Right ventricle myocardium superior (tissue), 1 donor: ENCODE results near the gene NHERF2. TPM values are rescaled to one million over a fixed set of nuclear protein-coding genes. Genes with fewer than 3 reads are reported as not detected.

Experiments used
- ATAC-seq: fragments of 200-7000 bp; cut with Tn5 transposase; one replicate; pipeline ENCODE4 v1.9.1; 2020; ENCODE audit warnings: mild to moderate bottlenecking; ENCODE audit not compliant: poor library complexity
- DNase-seq: peaks from one replicate; pipeline ENCODE4 v3.0.0-alpha.2; 2020
- intact Hi-C: fragments of 100-400 bp; cut with DNase I; formaldehyde crosslinking; loops from one replicate; pipeline ENCODE4 v1.11.2; 2022
- total RNA-seq: library from RNA; stranded (reverse); fragmentation: NEBNext Ultra II Directional; extraction: Animal tissue kit (Norgen Biotek cat#: 25700); gene quantifications from one replicate; pipeline ENCODE4 v1.2.1, GENCODE V29; 2021
- donor health status: DM: no; HTN: yes; CAD: no; lungs with severe emphysema.

The NHERF2 gene
- total RNA-seq, 1 donor from 2014 or later: 258 TPM

GRCh38 chr16:2034696-2035430 is 8.2 kb downstream of the NHERF2 start:
- DNase-seq (no peak), ATAC-seq (no peak)
- intact Hi-C loops: no loop called here

GRCh38 chr16:2035431-2036199 is 8.9 kb downstream of the NHERF2 start:
- peak; percentile 9 for ATAC-seq
- intact Hi-C loops: no loop called here
- DNase-seq: peak; percentile 84

- ATAC-seq (no peak), DNase-seq (no peak)
- intact Hi-C loops: no loop called here
Observed at GRCh38 chr16:2036200-2036966, 9.7 kb downstream of the NHERF2 start.

GRCh38 chr16:2037115-2037514 is 10.4 kb downstream of the NHERF2 start:
- intact Hi-C loops: no loop called here
- ATAC-seq: no peak
- DNase-seq: no peak

GRCh38 chr16:2037647-2038381 is 11.1 kb downstream of the NHERF2 start:
- intact Hi-C loops: no loop called here
- ATAC-seq (no peak), DNase-seq (no peak)

- DNase-seq: peak; percentile 71
- intact Hi-C loops: no loop called here
- peak; percentile 3 for ATAC-seq
Observed at GRCh38 chr16:2038382-2039231, 11.9 kb downstream of the NHERF2 start.

GRCh38 chr16:2039274-2040031 is 12.8 kb downstream of the NHERF2 start:
- ATAC-seq (peak; percentile 51), DNase-seq (peak; percentile 92)
- intact Hi-C loops: no loop called here

- peak; percentile 0 for ATAC-seq
- intact Hi-C loops: no loop called here
- DNase-seq: peak; percentile 60
Observed at GRCh38 chr16:2040041-2040786, 13.5 kb downstream of the NHERF2 start.

GRCh38 chr16:2040787-2041522 is 14.3 kb downstream of the NHERF2 start:
- intact Hi-C loops: no loop called here
- ATAC-seq: peak; percentile 0

GRCh38 chr16:2042171-2042985 is 15.7 kb downstream of the NHERF2 start:
- DNase-seq (peak; percentile 80), ATAC-seq (peak; percentile 63)

More at GRCh38 chr16:2040787-2041522, 14.3 kb downstream of the NHERF2 start:
- no peak for DNase-seq

GRCh38 chr16:2042986-2043666 is 16.4 kb downstream of the NHERF2 start:
- intact Hi-C loops: no loop called here
- no peak for ATAC-seq
- DNase-seq: no peak

More at GRCh38 chr16:2042171-2042985, 15.7 kb downstream of the NHERF2 start:
- intact Hi-C loops: no loop called here

GRCh38 chr16:2043667-2044451 is 17.2 kb downstream of the NHERF2 start:
- DNase-seq (peak; percentile 79), ATAC-seq (no peak)
- intact Hi-C loops: no loop called here

GRCh38 chr16:2044541-2044940 is 17.8 kb downstream of the NHERF2 start:
- intact Hi-C loops: no loop called here
- no peak for DNase-seq
- no peak for ATAC-seq
